IPS DF 6.9 (cell line): ENCODE results near the gene MSI1.
A peak's percentile ranks its signal among the peaks of the same experiment; 100 is the strongest.
"Not testable (repeated sequence)": the region's sequence is repeated elsewhere in the genome, so short reads cannot be mapped to it uniquely, and the experiment has no call there.

ENCODE experiments used
- DNase-seq: peaks from one replicate; pipeline ENCODE4 v3.0.0-alpha.2; 2013; ENCODE audit warnings: low read depth, low spot score
- H3K27ac ChIP-seq: one replicate; pipeline ENCODE4 v1.5.1; 2013; ENCODE audit warnings: low read length, control low read depth
- H3K27me3 ChIP-seq: 2 replicates; pipeline ENCODE4 v1.6.1; 2013; ENCODE audit warnings: mild to moderate bottlenecking, low read length; ENCODE audit not compliant: control insufficient read depth, insufficient read depth
- H3K36me3 ChIP-seq: 2 replicates; pipeline ENCODE4 v1.6.1; 2013; ENCODE audit warnings: low read length; ENCODE audit not compliant: control insufficient read depth, insufficient read depth
- H3K4me1 ChIP-seq: 2 replicates; pipeline ENCODE4 v1.6.1; 2013; ENCODE audit warnings: low read length; ENCODE audit not compliant: control insufficient read depth, insufficient read depth
- H3K4me3 ChIP-seq: 2 replicates; pipeline ENCODE4 v1.5.1; 2013; ENCODE audit warnings: mild to moderate bottlenecking, low read length
- H3K9me3 ChIP-seq: 2 replicates; pipeline ENCODE4 v1.6.1; 2013; ENCODE audit warnings: low read length, inconsistent platforms; ENCODE audit not compliant: control insufficient read depth, insufficient read depth
- WGBS: extraction: QIAGEN DNeasy Blood & Tissue Kit; methylation state at CpG from one replicate; pipeline ENCODE4 v1.1.7; 2013; ENCODE audit warnings: mixed read lengths, missing lambda C conversion rate; ENCODE audit not compliant: insufficient read length, insufficient coverage; 5-methylcytosine and 5-hydroxymethylcytosine counted together

MSI1 gene

DNA sequence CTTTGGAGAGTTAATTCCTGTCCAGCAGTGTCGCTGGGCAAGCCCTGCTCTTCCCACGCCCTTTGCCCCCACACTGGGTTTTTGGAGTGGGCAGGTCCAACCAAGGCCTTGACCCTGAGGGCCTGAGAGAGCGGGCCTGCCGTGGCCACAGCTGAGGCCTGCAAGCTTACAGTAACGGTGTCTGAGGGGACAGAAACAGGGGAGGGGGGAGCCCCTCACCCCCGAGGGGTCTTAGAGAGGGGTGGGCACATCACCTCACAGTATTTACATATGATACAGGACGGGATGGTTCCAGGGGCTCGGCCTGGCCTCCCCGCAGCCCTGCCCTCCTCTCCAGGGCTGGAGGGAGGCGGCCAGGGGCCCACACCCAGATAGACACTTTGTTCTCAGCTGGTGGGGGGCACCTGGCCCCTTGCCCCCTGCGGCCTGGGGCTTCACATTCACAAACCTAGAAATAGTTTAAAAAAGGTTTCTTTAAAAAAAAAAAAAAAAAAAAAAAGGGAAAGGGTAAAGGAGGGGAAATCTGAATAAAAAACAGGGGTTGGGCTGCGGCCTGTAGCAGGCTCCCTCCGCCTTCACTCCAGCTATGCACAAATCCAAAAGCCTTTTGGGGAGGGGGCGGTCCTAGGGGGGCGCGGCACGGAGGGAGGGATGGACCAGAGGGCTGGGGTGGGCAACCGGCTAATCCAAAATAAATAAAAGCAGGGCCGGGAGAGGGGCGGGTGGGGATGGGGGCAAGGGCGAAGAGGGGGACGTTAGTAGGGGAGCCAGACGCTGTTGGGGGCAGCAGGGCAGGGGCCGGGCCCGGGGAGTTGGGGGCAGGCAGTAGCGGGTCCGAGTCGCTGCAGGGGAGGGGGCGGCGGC, 26.6 kb downstream of the MSI1 start:
- Histone ChIP-seq H3K4me1 (peaks cover 2% of the 10 kb centered on the region), H3K4me3 (no peak overlapping the region), H3K27me3 (no peaks in the 10 kb centered on the region), H3K9me3 (no peaks in the 10 kb centered on the region), H3K36me3 (peaks cover 11% of the 10 kb centered on the region), H3K27ac (no peak overlapping the region)
- no CpG with 5 or more reads among the region's 30 CpGs for WGBS
- DNase-seq, result no peak

DNA sequence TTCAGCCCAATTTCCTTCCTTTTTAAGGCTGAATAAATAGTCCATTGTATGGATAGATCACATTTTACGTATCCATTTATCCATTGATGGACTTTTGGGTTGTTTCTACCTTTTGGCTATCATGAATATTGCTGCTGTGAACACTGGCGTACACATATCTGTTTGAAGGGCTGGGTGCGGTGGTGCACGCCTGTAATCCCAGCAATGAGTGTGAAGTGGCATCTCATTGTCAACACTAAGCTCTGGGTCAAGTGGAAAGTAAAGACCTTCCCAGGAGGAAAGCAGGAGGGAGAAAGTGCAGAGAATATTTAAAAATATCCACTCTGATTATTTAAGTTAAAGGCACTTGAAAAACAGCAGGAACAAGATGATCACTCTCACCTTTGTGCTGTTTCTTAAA, 29.7 kb downstream of the MSI1 start:
- Histone ChIP-seq H3K27me3 (no peaks in the 10 kb centered on the region), H3K9me3 (no peaks in the 10 kb centered on the region), H3K27ac (no peak overlapping the region), H3K4me3 (no peak overlapping the region), H3K36me3 (peaks cover 4% of the 10 kb centered on the region; the same call in 1 of the 2 replicates), H3K4me1 (peaks cover 2% of the 10 kb centered on the region)
- WGBS, result no CpG with 5 or more reads among the region's 4 CpGs
- DNase-seq, result no peak

- WGBS, result no CpG with 5 or more reads among the region's 2 CpGs
- Histone ChIP-seq H3K36me3 (no peaks in the 10 kb centered on the region), H3K9me3 (no peaks in the 10 kb centered on the region), H3K4me3 (no peak overlapping the region), H3K27ac (no peak overlapping the region), H3K4me1 (peaks cover 2% of the 10 kb centered on the region), H3K27me3 (no peaks in the 10 kb centered on the region)
- no peak for DNase-seq
These were observed 31.2 kb downstream of the MSI1 start for GRCh38 chr12:120337730-120338129.

DNA sequence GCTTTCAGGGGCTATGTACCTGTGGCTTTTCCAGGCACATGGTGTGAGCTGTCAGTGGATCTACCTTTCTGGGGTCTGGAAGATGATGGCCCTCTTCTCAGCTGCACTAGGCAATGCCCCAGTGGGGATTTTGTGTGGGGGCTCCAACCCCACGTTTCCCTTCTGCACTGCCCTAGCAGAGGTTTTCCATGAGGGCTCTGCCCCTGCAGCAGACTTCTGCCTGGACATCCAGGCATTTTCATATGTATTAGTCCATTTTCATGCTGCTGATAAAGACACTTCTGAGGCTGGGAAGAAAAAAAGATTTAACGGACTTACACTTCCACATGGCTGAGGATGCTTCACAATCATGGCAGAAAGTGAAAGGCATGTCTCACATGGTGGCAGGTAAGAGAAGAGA, 32.6 kb downstream of the MSI1 start:
- H3K4me1 ChIP-seq, H3K27ac ChIP-seq, DNase-seq, H3K9me3 ChIP-seq, H3K27me3 ChIP-seq, H3K4me3 ChIP-seq, H3K36me3 ChIP-seq: not testable (repeated sequence)
- WGBS, result no CpG with 5 or more reads among the region's 2 CpGs

- WGBS, result no CpG with 5 or more reads among the region's 12 CpGs
- not testable (repeated sequence) for H3K27ac ChIP-seq, H3K4me3 ChIP-seq, H3K36me3 ChIP-seq, H3K9me3 ChIP-seq, H3K27me3 ChIP-seq, H3K4me1 ChIP-seq
- peak; percentile 25 for DNase-seq
These were observed 33.5 kb downstream of the MSI1 start for GRCh38 chr12:120335447-120335846.

DNA sequence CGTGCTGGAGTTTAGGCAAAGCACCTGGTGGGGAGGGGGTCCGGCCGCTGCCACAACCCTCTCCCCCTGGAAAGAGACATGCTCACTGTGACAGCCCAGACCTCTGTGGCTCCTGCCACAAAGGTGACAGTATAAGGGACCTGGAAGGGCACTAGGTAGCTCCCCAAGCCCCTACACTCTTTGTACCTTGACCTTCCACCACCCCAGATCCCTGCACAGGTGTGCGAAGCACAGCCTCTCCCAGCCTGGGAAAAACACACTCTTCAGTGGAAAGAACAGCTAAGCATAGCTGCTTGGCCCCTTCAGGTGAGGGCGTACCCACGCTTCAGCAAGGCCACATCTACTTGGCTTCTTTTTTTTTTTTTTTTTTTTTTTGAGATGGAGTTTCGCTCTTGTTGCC, 36.4 kb downstream of the MSI1 start:
- Histone ChIP-seq H3K36me3 (no peaks in the 10 kb centered on the region), H3K9me3 (no peaks in the 10 kb centered on the region), H3K4me3 (no peak overlapping the region), H3K27ac (no peak overlapping the region), H3K27me3 (no peaks in the 10 kb centered on the region), H3K4me1 (no peaks in the 10 kb centered on the region)
- WGBS, result no CpG with 5 or more reads among the region's 7 CpGs
- DNase-seq, result no peak

- Histone ChIP-seq H3K27ac (no peak overlapping the region), H3K36me3 (no peaks in the 10 kb centered on the region), H3K27me3 (no peaks in the 10 kb centered on the region), H3K9me3 (no peaks in the 10 kb centered on the region), H3K4me3 (no peak overlapping the region), H3K4me1 (no peaks in the 10 kb centered on the region)
- no CpG with 5 or more reads among the region's 5 CpGs for WGBS
- DNase-seq, result no peak
These were observed 36.9 kb downstream of the MSI1 start for GRCh38 chr12:120332041-120332440.

DNA sequence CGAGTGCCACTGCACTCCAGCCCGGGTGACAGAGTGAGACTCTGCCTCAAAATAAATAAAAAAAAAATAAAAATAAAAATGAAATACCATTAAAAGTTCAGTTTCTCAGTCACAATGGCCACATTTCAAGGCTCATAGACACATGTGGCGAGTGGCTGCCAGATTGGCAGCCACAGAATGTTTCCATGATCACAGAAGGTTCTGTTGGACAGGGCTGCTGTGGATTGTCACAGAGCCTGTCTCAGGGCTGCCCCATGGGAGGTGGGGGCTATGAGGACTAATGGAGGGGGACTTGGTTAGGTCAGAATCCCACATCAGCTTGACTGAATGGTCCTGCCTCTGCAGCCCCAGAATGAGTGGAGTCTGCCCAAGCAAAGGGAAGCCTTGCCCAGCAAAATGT, 37.6 kb downstream of the MSI1 start:
- DNase-seq, result no peak
- Histone ChIP-seq H3K27ac (no peak overlapping the region), H3K9me3 (no peaks in the 10 kb centered on the region), H3K27me3 (no peaks in the 10 kb centered on the region), H3K4me3 (no peak overlapping the region), H3K4me1 (no peaks in the 10 kb centered on the region), H3K36me3 (no peaks in the 10 kb centered on the region)
- no CpG with 5 or more reads among the region's 3 CpGs for WGBS

DNA sequence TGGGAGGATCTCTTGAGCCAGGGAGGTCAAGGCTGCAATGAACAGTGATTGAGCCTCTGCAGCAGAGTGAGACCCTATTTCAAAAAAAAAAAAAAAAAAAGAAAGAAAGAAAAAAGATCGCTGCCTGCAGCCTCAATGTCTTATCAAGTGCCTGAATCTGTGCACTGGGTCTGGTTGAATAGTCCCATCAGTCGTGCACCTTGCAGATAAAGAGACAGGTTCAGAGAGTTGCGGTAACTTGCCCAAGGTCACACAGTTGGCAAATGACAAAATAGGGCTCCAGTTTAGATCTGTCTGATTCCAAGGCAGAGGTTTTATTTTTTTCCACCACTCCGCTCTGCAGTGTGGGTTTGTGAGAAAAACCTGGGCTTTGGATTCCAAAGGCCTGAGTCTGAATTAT, 40.7 kb downstream of the MSI1 start:
- no peaks in the 10 kb centered on the region for H3K27me3 ChIP-seq
- H3K9me3 ChIP-seq, result no peaks in the 10 kb centered on the region

GRCh38 chr12:120327593-120327992, 41.4 kb downstream of the MSI1 start, which contains the start of gene PLA2G1B:
TSS of gene PLA2G1B (minus strand) at chr12:120327779. CDS start at chr12:120327753, 26 bp downstream.
- H3K36me3 ChIP-seq, result no peaks in the 10 kb centered on the region
- no peaks in the 10 kb centered on the region for H3K4me1 ChIP-seq
- H3K4me3 ChIP-seq, result no peak within 1 kb of the TSS
- no peaks in the 10 kb centered on the region for H3K27me3 ChIP-seq
- no peak within 1 kb of the TSS for H3K27ac ChIP-seq
- no peak for DNase-seq
- no peaks in the 10 kb centered on the region for H3K9me3 ChIP-seq
- WGBS, result no CpG with 5 or more reads among the region's 5 CpGs

More for the DNA sequence above, 40.7 kb downstream of the MSI1 start:
- no CpG with 5 or more reads among the region's 4 CpGs for WGBS
- no peak for DNase-seq
- Histone ChIP-seq H3K27ac (no peak overlapping the region), H3K4me1 (no peaks in the 10 kb centered on the region), H3K4me3 (no peak overlapping the region), H3K36me3 (no peaks in the 10 kb centered on the region)
